Stimulated activated CD4-positive, alpha-beta T cell treated with anti-CD3 and anti-CD28 coated beads, TNF-alpha, amount 100 ng/mL, for 24 hours (primary cell): ENCODE data around the gene CTAG1B.
"Not testable (repeated sequence)": the region's sequence is repeated elsewhere in the genome, so short reads cannot be mapped to it uniquely, and the experiment has no call there.

Source experiments
- DNase-seq, 3 experiments: peaks; one replicate each; pipeline ENCODE4 v3.0.0-alpha.2; 2020; ENCODE audit warnings: low read depth in 3 of 3

CTAG1B gene

GRCh38 chrX:154584585-154585183 is 34.4 kb downstream of the CTAG1B start, which contains the start of gene CTAG1A:
Gene CTAG1A, plus strand, starts transcription at chrX:154585133. Its CDS starts 74 bp downstream, at chrX:154585207.
- DNase-seq = not testable (repeated sequence)

- DNase-seq = not testable (repeated sequence)
These were observed 36.1 kb downstream of the CTAG1B start for GRCh38 chrX:154582994-154583393.

DNA sequence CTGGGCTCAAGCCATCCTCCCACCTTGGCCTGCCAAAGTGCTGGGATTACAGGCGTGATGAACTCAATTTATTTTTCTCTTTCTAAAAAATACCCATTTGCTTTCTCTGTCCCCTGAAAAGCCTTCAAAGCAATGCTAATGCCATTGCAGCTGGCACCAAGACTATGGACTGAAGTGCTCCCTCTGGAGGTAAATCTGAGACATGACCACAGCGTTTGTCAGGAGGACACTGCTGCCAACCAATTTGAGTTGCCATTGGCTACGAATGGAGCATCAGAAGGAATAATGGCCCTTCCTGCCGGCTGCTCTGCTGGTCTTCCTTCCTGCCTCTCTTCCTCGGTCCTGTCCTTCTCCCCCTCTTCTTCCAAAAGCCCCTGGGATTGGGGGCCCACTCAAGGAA is 44.0 kb downstream of the CTAG1B start:
- DNase-seq = not testable (repeated sequence)

- not testable (repeated sequence) for DNase-seq
These were observed 46.0 kb downstream of the CTAG1B start for GRCh38 chrX:154573061-154573460.

DNA sequence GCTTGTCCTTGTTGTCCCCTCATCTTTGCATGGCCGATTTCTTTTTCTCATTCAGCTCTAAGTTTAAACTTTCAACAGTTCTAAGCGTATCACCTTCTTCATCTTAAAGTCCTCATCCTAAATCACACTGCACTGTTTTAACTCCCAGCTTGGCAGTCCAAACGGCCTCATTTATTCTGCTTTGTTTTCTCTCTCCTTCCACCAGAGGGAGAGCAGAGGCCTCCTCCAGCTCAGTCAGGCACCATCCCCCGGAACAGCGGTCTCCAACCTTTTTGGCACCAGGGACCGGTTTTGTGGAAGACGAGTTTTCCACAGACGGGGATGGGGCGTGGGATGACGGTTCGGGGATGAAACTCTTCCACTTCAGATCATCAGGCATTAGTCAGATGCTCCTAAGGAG is 48.7 kb downstream of the CTAG1B start:
- DNase-seq = not testable (repeated sequence)
